ES-I3 (cell line): ENCODE data around the gene LYRM1.
"Not testable (repeated sequence)": the region's sequence is repeated elsewhere in the genome, so short reads cannot be mapped to it uniquely, and the experiment has no call there.

Source experiments
- H3K36me3 ChIP-seq: 2 replicates; pipeline ENCODE4 v1.6.1; 2013; ENCODE audit warnings: mild to moderate bottlenecking, low read length, control low read depth, moderate library complexity; ENCODE audit not compliant: insufficient read depth
- H3K4me1 ChIP-seq: 2 replicates; pipeline ENCODE4 v1.6.1; 2013; ENCODE audit warnings: mild to moderate bottlenecking, control low read depth, low read length; ENCODE audit not compliant: insufficient read depth
- H3K9ac ChIP-seq: 2 replicates; pipeline ENCODE4 v1.6.1; 2013; ENCODE audit warnings: low read depth, mild to moderate bottlenecking, low read length, moderate library complexity
- H3K9me3 ChIP-seq: 2 replicates; pipeline ENCODE4 v1.6.1; 2013; ENCODE audit warnings: mild to moderate bottlenecking, low read length, moderate library complexity; ENCODE audit not compliant: control insufficient read depth, insufficient read depth

The LYRM1 gene

DNA sequence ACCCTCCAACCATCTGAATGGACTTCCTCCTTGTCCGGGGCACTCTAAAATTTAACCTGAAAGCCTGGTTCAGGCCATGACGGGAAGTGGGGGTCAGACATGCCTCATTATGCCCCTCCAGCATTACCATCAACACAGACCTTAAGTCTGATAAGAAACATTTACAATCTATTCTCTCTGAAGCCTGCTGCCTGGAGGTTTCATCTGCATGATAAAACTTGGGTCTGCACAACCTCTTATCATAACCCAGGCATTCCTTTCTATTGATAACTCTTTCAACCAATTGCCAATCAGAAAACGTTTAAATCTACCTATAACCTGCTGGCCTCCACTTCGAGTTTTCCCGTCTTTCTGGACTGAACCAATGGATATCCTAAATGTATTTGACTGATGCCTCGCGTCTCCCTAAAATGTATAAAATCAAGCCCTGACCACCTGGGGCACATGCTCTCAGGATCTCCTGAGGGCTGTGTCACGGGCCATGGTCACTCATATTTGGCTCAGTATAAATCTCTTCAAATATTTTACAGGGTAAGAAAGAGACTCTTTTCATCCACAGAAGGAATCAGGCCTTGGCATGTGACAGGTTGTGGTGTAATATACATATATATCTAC is 45.6 kb downstream of the LYRM1 start:
- no peaks in the 10 kb centered on the region for H3K4me1 ChIP-seq
- no peaks in the 10 kb centered on the region for H3K9me3 ChIP-seq
- H3K9ac ChIP-seq, result no peak overlapping the region
- no peaks in the 10 kb centered on the region for H3K36me3 ChIP-seq

DNA sequence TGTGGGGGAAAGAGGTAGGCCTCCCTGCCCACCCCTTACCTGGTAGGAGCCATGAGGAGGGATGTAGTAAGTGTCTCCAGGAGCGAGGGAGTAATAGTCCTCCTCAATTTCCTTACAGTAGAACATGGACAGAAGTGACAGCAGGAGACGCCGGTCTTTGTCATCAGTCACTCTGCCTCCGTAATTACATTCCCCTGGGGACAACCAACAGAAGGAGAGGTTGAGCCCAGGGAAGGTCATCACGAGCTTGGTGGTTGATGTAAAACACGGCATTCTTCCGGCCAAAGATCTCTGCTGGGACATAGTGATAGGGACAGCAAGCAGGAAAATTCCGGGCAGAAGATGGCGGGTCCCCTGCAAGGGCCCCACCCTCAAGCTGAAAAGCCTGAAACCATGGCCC is 47.9 kb downstream of the LYRM1 start:
- H3K36me3 ChIP-seq, result no peaks in the 10 kb centered on the region
- no peaks in the 10 kb centered on the region for H3K4me1 ChIP-seq
- H3K9me3 ChIP-seq, result no peaks in the 10 kb centered on the region
- H3K9ac ChIP-seq, result no peak overlapping the region

DNA sequence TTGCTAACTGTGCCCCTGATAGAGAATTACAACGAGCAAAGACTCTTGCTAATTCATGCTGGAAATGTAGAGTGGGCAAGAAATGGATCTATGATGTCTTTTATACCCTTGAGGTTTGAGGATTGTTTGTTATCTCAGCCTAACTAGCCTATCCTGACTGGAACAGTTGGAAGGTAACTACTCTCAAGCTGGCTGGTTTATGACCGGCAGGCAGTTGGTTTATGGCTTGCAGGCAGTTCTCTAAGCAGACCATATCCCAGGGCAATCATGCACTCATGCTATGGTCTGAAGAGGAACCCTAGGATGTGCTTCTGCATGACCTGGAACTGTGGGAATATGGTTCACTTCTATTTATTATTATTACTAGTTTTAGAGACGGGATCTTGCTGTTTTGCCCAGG is 49.1 kb downstream of the LYRM1 start:
- Histone ChIP-seq H3K9ac (no peak overlapping the region), H3K9me3 (no peaks in the 10 kb centered on the region), H3K4me1 (no peaks in the 10 kb centered on the region), H3K36me3 (no peaks in the 10 kb centered on the region)

DNA sequence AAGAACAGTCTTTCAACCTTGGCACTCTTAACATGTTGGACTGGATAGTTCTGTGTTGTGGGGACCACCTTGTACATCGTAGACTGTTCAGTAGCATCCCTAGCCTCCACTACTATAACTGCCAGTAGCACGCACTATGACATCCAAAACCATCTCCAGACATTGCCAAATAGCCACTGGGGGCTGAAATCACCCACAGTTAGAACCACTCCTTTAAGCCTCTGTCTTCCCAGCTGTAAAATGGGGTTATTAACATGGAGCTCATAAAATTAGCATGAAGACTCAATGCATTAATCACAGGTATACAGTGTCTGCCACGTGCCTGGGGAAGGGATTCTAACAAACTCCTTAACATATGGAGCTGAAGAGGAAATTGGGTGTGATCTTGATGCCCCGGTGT is 49.7 kb downstream of the LYRM1 start:
- no peaks in the 10 kb centered on the region for H3K36me3 ChIP-seq
- H3K4me1 ChIP-seq, result no peaks in the 10 kb centered on the region
- no peak overlapping the region for H3K9ac ChIP-seq
- H3K9me3 ChIP-seq, result no peaks in the 10 kb centered on the region

DNA sequence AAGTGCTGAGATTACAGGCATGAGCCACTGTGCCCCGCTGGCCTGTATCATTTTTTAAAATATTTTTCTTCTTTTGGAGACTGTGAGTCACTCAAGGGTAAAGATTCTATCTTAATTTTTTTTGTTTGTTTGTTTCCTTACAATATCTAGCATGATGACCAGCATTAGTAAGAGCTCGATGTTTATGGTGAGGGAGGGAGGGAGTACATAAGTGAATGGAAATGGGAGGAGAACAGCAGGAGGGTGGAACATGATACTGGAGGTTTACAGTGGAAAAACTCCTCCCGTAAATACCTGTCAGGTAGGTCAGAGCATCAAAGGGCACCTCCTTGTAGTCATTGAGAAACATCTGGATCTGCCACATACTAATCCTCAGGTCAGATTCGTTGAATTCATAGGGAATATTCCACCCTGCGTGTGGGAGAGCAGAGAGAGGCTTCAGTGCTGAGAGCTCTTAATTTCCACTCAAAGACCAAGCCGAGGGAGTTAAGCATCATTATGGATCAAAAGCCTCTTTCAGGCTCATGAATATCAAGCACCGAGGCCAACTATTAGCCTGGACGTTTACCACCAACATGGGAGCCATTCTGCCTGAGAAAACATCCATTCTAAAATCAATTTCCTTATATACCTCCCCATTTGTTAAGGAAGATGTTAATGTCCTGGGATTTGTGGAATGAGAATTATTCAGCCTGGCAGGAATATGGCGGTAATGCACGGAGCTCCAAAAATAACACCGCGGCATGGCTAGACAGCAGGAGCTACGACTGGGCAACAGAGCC is 51.8 kb downstream of the LYRM1 start:
- Histone ChIP-seq H3K4me1 (no peaks in the 10 kb centered on the region), H3K9me3 (no peaks in the 10 kb centered on the region), H3K36me3 (no peaks in the 10 kb centered on the region), H3K9ac (no peak overlapping the region)

DNA sequence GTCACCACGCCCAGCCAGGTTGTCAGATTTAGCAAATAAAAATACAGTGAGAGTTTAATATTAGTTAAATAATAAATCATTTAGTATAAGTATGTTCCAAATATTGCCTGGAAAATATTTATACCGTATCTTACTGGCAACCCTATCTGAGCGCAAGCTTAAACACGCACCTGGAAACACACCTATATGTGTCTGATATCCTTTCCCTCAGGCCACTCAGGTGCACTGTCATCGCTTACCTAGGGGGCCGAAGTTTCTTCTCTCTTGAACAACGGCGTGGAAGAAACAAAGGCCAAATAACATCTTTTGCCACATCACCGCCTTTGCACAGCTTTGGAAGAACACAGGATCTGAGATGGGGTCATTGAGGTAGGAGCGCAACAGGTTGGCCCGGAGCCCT is 54.0 kb downstream of the LYRM1 start:
- H3K4me1 ChIP-seq, result no peaks in the 10 kb centered on the region
- no peaks in the 10 kb centered on the region for H3K36me3 ChIP-seq
- no peak overlapping the region for H3K9ac ChIP-seq
- H3K9me3 ChIP-seq, result no peaks in the 10 kb centered on the region

DNA sequence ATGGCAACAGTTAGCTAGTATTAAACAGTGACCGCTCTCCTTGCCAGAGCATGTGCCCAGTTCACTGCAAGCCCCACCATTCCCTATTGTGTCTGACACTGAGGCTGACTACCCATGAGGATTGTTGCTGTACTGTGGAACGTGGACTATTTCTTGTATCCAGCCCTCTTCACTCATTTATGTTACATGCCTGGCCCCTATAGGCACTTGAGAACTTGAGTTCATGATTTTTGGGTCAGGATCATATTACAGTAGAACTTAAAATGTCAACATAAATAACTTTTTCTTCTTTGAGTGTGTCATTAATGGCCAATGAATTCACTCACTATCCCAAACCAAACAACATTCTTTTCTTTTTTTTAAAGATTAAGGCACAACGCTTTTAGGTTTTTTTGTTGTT is 55.7 kb downstream of the LYRM1 start:
- no peaks in the 10 kb centered on the region for H3K9me3 ChIP-seq
- no peaks in the 10 kb centered on the region for H3K4me1 ChIP-seq
- H3K9ac ChIP-seq, result no peak overlapping the region
- H3K36me3 ChIP-seq, result no peaks in the 10 kb centered on the region

DNA sequence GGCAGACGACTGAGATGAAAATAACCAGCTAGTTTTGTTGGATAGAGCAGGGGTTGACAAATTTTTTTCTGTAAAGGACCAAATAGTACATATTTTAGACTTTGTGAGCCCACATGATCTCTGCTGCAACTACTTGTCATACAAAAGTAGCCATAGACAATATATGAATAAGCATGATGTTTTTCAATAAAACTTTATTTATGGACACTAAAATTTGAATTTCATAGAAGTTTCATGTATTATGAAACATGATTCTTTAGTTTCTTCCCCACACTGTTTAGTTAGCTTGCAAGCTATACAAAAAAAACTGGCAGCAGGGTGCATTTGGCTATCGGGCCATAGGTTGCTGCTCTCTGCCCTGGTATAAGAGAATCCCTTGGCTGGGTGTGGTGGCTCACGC is 56.6 kb downstream of the LYRM1 start:
- no peaks in the 10 kb centered on the region for H3K4me1 ChIP-seq
- H3K9me3 ChIP-seq, result no peaks in the 10 kb centered on the region
- H3K36me3 ChIP-seq, result no peaks in the 10 kb centered on the region
- H3K9ac ChIP-seq, result no peak overlapping the region

DNA sequence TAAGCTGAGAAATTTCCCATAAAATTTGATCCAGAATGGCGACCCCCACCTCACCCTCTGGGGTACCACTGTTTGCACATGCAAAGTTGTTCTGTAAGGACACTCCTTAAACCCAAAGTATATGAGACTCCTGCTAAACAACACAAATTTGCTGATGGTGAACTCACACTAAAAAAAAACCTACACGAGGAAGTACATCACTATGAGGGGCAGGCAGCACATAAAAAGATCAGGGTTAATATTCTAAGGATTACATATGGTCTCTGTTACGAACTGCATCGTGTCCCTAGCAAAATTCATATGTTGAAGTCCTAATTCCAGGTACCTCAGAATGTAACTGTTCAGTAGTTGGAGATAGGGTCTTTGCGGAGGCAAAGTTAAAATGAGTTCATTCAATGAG is 60.3 kb downstream of the LYRM1 start:
- no peaks in the 10 kb centered on the region for H3K36me3 ChIP-seq
- no peak overlapping the region for H3K9ac ChIP-seq
- no peaks in the 10 kb centered on the region for H3K4me1 ChIP-seq
- no peaks in the 10 kb centered on the region for H3K9me3 ChIP-seq

DNA sequence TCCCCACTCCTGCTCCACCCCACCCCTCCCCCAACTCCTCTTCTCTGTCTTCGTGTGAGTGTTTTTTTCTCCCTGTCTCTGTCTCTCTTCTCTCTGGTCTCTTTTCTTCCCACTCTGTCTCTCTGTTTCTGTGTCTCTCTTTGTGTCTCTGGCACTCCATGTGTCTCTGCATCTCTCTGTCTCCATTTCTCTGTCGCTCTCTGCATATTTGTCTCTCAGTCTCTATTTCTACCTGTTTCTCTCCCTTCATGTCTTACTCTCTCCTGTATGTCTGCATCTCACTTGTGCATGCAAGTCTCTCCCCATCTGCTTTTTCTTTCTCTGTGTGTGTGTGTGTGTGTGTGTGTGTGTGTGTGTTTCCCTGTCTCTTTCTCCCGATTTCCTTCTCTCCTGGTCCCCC is 68.2 kb downstream of the LYRM1 start:
- no peaks in the 10 kb centered on the region for H3K9me3 ChIP-seq
- H3K9ac ChIP-seq, result no peak overlapping the region
- H3K4me1 ChIP-seq, result peaks cover 16% of the 10 kb centered on the region
- H3K36me3 ChIP-seq, result no peaks in the 10 kb centered on the region

DNA sequence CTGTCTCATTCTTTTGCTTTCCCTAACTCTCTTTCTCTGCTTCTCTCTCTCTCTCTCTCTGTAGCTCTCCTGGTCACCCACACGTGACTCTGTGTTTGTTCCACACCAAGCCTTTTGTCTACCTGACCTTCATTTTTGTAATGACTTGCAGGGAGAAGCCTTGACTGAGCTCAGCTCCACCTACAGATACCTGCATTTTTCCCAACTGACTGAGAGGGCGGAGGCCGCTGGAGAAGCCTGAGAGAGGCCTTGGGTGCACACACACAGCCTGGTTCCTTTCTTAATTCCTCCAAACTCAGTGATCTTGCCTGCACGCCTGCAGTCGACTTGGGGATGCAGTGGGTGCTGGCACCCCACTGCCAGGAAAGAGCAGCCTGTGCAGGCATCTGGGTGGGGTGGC is 68.8 kb downstream of the LYRM1 start:
- Histone ChIP-seq H3K9ac (no peak overlapping the region), H3K9me3 (no peaks in the 10 kb centered on the region), H3K4me1 (peaks cover 16% of the 10 kb centered on the region), H3K36me3 (no peaks in the 10 kb centered on the region)

DNA sequence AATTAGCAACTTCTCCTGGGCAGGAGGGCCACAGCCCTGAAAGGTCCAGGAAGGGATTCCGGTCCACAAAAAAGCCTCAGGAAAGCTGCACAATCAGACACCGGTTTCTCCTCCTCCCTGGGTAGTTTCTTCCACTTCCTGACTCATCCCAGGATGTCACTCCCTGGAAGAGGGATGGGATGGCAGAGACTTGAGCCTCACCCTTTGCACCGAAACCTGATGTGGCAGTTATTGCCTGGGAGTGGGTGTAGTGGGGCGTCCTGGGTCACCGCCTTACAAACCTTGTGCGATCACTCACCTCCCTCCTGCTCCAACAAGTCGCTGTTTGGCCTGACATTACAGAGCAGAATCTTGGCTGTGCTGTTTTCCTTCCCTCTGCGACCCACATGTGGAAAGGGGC is 70.8 kb downstream of the LYRM1 start:
- Histone ChIP-seq H3K36me3 (no peaks in the 10 kb centered on the region), H3K9me3 (no peaks in the 10 kb centered on the region), H3K9ac (no peak overlapping the region), H3K4me1 (peaks cover 16% of the 10 kb centered on the region)

DNA sequence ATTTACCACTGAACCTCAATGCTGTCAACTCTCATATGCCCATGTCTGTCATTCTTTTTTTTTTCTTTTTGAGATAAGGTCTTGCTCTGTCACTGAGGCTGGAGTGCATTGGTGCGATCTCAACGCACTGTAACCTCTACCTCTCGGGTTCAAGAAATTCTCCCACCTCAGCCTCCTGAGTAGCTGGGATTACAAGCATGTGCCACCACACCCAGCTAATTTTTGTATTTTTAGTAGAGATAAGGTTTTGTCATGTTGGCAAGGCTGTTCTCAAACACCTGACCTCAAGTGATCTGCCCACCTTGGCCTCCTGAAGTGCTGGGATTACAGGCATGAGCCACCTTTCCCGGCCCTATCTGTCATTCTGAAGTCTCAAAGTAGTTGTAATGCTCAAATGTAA is 72.6 kb downstream of the LYRM1 start:
- H3K36me3 ChIP-seq, H3K9ac ChIP-seq, H3K9me3 ChIP-seq: not testable (repeated sequence)
- peaks cover 12% of the 10 kb centered on the region for H3K4me1 ChIP-seq
